ENCODE measurements around the gene ATF4.
"Not testable (repeated sequence)": the region's sequence is repeated elsewhere in the genome, so short reads cannot be mapped to it uniquely, and the experiment has no call there.

ATF4 gene

DNA sequence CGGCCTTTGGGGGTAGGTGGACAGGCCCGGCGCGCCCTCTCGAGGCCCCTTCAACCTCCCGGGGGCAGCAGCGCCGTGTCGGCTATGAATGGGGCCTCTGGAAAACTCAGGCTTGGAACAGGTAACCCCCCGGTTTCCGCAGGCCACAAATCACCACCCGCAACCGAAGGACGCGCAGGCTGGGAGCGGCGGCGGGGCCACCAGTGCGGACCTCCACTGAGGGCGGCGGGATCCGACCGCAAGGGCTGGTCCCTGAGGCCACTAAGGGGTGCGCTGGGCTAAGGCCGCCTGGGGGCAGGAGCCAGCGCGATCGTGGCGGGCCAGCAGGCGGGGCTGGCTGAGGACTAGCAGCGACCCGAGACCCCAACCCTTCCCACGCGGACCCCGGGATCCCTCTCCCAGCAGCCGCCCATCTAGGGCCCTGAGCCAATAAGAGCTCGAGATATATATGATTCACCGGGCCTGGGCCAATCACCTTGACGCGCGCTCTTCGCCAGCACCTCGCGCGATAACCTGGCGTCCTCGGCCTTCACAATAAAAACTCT lies 609 bp upstream of the ATF4 start:
- H3K36me3 ChIP-seq (ENCODE audit: control insufficient read depth, insufficient read depth, low read length): peaks cover 39% of the 10 kb centered on the region
- TF ChIP-seq, protein P1, sequence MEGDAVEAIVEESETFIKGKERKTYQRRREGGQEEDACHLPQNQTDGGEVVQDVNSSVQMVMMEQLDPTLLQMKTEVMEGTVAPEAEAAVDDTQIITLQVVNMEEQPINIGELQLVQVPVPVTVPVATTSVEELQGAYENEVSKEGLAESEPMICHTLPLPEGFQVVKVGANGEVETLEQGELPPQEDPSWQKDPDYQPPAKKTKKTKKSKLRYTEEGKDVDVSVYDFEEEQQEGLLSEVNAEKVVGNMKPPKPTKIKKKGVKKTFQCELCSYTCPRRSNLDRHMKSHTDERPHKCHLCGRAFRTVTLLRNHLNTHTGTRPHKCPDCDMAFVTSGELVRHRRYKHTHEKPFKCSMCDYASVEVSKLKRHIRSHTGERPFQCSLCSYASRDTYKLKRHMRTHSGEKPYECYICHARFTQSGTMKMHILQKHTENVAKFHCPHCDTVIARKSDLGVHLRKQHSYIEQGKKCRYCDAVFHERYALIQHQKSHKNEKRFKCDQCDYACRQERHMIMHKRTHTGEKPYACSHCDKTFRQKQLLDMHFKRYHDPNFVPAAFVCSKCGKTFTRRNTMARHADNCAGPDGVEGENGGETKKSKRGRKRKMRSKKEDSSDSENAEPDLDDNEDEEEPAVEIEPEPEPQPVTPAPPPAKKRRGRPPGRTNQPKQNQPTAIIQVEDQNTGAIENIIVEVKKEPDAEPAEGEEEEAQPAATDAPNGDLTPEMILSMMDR (IDR thresholded peaks at IDR 0.05; ENCODE audit: insufficient read depth, low read length, poor library complexity, severe bottlenecking): peak; percentile 44
- peak overlapping the region; percentile 94 for H3K4me3 ChIP-seq (replicated peaks; ENCODE audit: low read depth, low read length)
- H3K27me3 ChIP-seq (replicated peaks; ENCODE audit: control insufficient read depth, insufficient read depth, low read length): no peaks in the 10 kb centered on the region
- DNase-seq (ENCODE audit: extremely low read depth, insufficient read length): peak; percentile 97

DNA sequence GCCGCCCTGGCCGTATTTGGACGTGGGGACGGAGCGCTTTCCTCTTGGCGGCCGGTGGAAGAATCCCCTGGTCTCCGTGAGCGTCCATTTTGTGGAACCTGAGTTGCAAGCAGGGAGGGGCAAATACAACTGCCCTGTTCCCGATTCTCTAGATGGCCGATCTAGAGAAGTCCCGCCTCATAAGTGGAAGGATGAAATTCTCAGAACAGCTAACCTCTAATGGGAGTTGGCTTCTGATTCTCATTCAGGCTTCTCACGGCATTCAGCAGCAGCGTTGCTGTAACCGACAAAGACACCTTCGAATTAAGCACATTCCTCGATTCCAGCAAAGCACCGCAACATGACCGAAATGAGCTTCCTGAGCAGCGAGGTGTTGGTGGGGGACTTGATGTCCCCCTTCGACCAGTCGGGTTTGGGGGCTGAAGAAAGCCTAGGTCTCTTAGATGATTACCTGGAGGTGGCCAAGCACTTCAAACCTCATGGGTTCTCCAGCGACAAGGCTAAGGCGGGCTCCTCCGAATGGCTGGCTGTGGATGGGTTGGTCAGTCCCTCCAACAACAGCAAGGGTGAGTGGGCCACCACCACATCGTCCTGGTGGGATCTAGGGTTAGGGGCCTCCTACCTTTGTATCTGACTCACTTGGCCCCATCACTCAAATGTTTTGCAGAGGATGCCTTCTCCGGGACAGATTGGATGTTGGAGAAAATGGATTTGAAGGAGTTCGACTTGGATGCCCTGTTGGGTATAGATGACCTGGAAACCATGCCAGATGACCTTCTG lies 934 bp downstream of the ATF4 start:
- peak overlapping the region; percentile 94 for H3K4me3 ChIP-seq (replicated peaks; ENCODE audit: low read depth, low read length)
- H3K36me3 ChIP-seq (ENCODE audit: control insufficient read depth, insufficient read depth, low read length): peaks cover 34% of the 10 kb centered on the region
- H3K27me3 ChIP-seq (replicated peaks; ENCODE audit: control insufficient read depth, insufficient read depth, low read length); DNase-seq (ENCODE audit: extremely low read depth, insufficient read length): not testable (repeated sequence)

DNA sequence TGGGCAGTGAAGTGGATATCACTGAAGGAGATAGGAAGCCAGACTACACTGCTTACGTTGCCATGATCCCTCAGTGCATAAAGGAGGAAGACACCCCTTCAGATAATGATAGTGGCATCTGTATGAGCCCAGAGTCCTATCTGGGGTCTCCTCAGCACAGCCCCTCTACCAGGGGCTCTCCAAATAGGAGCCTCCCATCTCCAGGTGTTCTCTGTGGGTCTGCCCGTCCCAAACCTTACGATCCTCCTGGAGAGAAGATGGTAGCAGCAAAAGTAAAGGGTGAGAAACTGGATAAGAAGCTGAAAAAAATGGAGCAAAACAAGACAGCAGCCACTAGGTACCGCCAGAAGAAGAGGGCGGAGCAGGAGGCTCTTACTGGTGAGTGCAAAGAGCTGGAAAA lies 1.7 kb downstream of the ATF4 start:
- Histone ChIP-seq H3K36me3 (ENCODE audit: control insufficient read depth, insufficient read depth, low read length) (peaks cover 34% of the 10 kb centered on the region), H3K4me3 (replicated peaks; ENCODE audit: low read depth, low read length) (peak overlapping the region; percentile 94)
- H3K27me3 ChIP-seq (replicated peaks; ENCODE audit: control insufficient read depth, insufficient read depth, low read length); DNase-seq (ENCODE audit: extremely low read depth, insufficient read length): not testable (repeated sequence)

DNA sequence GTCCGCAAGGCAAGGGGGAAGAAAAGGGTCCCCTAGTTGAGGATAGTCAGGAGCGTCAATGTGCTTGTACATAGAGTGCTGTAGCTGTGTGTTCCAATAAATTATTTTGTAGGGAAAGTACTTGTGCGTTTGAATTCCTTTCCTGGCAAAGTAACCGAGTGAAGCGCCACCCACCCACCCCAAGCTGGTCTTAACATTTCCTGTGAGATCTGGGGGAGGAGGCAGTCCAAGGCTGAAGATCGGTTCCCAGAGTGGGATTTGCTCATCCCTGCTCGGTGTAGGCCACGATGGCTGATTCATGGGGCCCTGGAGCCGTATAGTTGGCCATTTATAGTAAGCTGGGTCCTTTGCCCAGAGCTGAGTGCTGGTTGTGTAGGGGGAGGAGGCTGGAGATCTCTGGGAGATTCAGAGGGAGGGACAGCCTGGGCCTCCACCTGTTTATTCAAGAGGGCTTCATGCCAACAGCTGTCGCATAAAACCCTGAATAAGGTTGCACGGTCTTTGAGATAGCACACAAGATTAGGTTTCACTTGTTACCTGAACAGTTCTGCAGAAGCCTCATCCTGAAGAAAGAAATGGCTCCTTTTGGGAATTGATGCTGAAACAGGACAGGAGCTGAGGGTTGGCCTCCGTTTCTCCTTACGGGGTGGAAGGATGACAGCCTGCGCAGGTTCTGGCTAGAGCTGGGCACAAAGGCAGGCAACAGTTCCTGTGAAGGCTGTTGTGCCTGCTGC lies 2.4 kb downstream of the ATF4 start:
- H3K27me3 ChIP-seq (replicated peaks; ENCODE audit: control insufficient read depth, insufficient read depth, low read length): no peaks in the 10 kb centered on the region
- TF ChIP-seq, protein P1 (IDR thresholded peaks at IDR 0.05; ENCODE audit: insufficient read depth, low read length, poor library complexity, severe bottlenecking): no peak
- H3K36me3 ChIP-seq (ENCODE audit: control insufficient read depth, insufficient read depth, low read length): peaks cover 31% of the 10 kb centered on the region
- H3K4me3 ChIP-seq (replicated peaks; ENCODE audit: low read depth, low read length): peak overlapping the region; percentile 94
- DNase-seq (ENCODE audit: extremely low read depth, insufficient read length): no peak

DNA sequence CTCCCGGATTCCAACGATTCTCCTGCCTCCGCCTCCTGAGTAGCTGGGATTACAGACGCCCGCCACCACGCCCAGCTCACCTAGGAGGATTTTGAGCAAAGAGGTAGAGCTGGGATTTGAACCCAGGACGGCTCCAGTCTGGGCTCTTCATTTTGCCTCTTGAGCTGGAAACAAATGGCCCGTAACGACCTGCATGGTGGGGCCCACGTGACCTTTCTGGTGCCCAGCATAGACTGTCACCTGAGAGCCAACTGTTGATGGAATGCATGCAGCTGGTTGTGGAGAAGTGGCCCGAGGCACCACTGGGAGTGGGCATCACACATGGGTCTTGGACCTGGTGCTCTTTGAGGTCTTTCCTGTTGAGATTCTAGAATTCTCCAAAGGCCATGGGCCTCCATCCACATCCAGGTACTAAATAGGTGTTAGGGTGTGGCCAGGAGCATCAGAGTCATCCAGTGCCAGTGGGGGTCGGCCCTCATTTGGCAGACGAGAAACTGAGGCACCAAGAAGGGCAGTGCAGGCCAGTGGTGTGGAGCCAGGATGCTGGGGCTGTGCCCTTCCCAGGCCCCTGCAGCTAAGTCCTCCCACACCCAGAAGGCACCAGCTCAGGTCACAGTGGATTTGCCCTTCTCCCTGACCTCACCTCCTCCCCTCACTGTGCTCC lies 3.9 kb downstream of the ATF4 start:
- Histone ChIP-seq H3K27me3 (replicated peaks; ENCODE audit: control insufficient read depth, insufficient read depth, low read length) (no peaks in the 10 kb centered on the region), H3K4me3 (replicated peaks; ENCODE audit: low read depth, low read length) (no peak overlapping the region), H3K36me3 (ENCODE audit: control insufficient read depth, insufficient read depth, low read length) (peaks cover 31% of the 10 kb centered on the region)
- TF ChIP-seq, protein P1 (IDR thresholded peaks at IDR 0.05; ENCODE audit: insufficient read depth, low read length, poor library complexity, severe bottlenecking): no peak
- DNase-seq (ENCODE audit: extremely low read depth, insufficient read length): no peak

DNA sequence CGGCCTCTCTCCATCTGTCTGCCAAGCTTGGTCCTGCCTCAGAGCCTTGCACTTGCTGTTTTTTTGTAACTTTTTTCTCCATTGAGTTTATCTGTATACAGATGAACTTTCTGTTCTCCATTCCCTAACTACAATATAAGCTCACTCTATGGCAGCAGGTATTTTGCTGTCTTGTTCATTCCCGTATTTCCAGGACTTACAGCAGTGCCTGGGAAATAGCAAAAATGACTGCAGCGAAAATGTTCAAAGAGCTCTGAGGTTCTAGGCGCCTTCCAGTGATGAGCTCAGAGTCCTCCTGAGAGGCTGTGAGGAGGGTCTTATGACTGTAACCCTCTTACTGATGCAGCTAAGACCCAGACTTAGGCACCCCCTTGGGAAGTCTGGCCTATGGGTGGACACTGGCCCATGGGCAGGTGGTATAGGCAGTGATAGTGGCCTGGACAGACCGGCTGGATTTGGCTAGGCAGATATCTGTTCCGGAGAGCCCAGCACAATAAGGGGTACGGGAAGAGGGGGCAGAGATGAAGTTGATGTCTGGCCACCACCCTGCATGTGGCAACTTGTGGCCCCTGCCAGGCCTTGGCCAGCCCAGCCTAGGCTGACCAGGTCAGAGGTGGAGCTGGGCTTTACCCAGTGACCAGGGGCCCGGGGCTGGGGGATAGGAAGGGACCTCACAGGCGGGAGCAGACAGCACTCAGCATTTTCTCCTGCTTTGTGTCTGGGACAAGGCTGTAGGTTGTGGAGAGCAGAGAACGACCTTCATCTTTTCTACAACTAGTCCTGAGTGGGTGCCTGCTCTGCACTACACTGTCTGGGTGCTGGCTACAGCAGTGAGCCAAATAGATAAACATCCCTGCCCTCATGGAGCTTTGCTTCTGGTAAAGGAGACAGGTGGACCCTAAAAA lies 4.6 kb downstream of the ATF4 start:
- Histone ChIP-seq H3K4me3 (replicated peaks; ENCODE audit: low read depth, low read length) (no peak overlapping the region), H3K27me3 (replicated peaks; ENCODE audit: control insufficient read depth, insufficient read depth, low read length) (no peaks in the 10 kb centered on the region), H3K36me3 (ENCODE audit: control insufficient read depth, insufficient read depth, low read length) (peaks cover 35% of the 10 kb centered on the region)
- TF ChIP-seq, protein P1 (IDR thresholded peaks at IDR 0.05; ENCODE audit: insufficient read depth, low read length, poor library complexity, severe bottlenecking): no peak
- DNase-seq (ENCODE audit: extremely low read depth, insufficient read length): no peak

Measured in GM06990 (cell line).